H9 (cell line): ENCODE results near the gene LIPK. TPM values are rescaled to one million over a fixed set of nuclear protein-coding genes. Genes with fewer than 3 reads are reported as not detected.

Experiments used
- DNase-seq: peaks from one replicate; pipeline ENCODE4 v3.0.0-alpha.2; 2017
- H2AFZ ChIP-seq: one replicate; pipeline ENCODE4 v1.6.1; 2013; ENCODE audit warnings: mild to moderate bottlenecking, low read length, control low read depth, moderate library complexity
- H2AK5ac ChIP-seq: 2 replicates; pipeline ENCODE4 v1.6.1; 2013; ENCODE audit warnings: low read length, control low read depth, mixed read lengths; ENCODE audit not compliant: insufficient read length
- H2BK120ac ChIP-seq: one replicate; pipeline ENCODE4 v1.6.1; 2013; ENCODE audit warnings: low read depth, mild to moderate bottlenecking, low read length, control low read depth, inconsistent platforms; ENCODE audit not compliant: poor library complexity, severe bottlenecking
- H2BK12ac ChIP-seq: 2 replicates; pipeline ENCODE4 v1.6.1; 2013; ENCODE audit warnings: low read length, control low read depth, mixed read lengths, low read depth; ENCODE audit not compliant: insufficient read length
- H2BK15ac ChIP-seq: 2 replicates; pipeline ENCODE4 v1.6.1; 2013; ENCODE audit warnings: low read depth, low read length, control low read depth
- H2BK20ac ChIP-seq: one replicate; pipeline ENCODE4 v1.6.1; 2013; ENCODE audit warnings: low read depth, mild to moderate bottlenecking, low read length, control low read depth, inconsistent platforms; ENCODE audit not compliant: poor library complexity, severe bottlenecking
- H2BK5ac ChIP-seq: 2 replicates; pipeline ENCODE4 v1.6.1; 2013; ENCODE audit warnings: low read length, control low read depth, mixed read lengths; ENCODE audit not compliant: insufficient read length
- H3K14ac ChIP-seq: 2 replicates; pipeline ENCODE4 v1.6.1; 2013; ENCODE audit warnings: low read length, control low read depth; ENCODE audit not compliant: insufficient read depth
- H3K18ac ChIP-seq: 2 replicates; pipeline ENCODE4 v1.6.1; 2013; ENCODE audit warnings: low read depth, mild to moderate bottlenecking, mixed read lengths, low read length, control low read depth; ENCODE audit not compliant: insufficient read length
- H3K23ac ChIP-seq: 2 replicates; pipeline ENCODE4 v1.6.1; 2013; ENCODE audit warnings: low read length, control low read depth, mixed read lengths, low read depth; ENCODE audit not compliant: insufficient read length
- H3K23me2 ChIP-seq: 2 replicates; pipeline ENCODE4 v1.6.1; 2013; ENCODE audit warnings: low read depth, mild to moderate bottlenecking, mixed read lengths, low read length, control low read depth; ENCODE audit not compliant: insufficient read length, poor library complexity, severe bottlenecking
- H3K27ac ChIP-seq: 2 replicates; pipeline ENCODE4 v1.5.1; 2013; ENCODE audit warnings: low read length, control low read depth, mixed read lengths, low read depth; ENCODE audit not compliant: insufficient read length
- H3K27me3 ChIP-seq: 2 replicates; pipeline ENCODE4 v1.6.1; 2013; ENCODE audit warnings: low read length, control low read depth, inconsistent platforms; ENCODE audit not compliant: insufficient read depth
- H3K4ac ChIP-seq: 2 replicates; pipeline ENCODE4 v1.6.1; 2013; ENCODE audit warnings: low read depth, mild to moderate bottlenecking, control low read depth, inconsistent platforms, low read length, moderate library complexity
- H3K4me1 ChIP-seq: 2 replicates; pipeline ENCODE4 v1.6.1; 2013; ENCODE audit warnings: low read length, control low read depth, inconsistent platforms; ENCODE audit not compliant: insufficient read depth
- H3K4me2 ChIP-seq: 2 replicates; pipeline ENCODE4 v1.6.1; 2013; ENCODE audit warnings: low read length, control low read depth, mixed read lengths; ENCODE audit not compliant: insufficient read length, insufficient read depth
- H3K56ac ChIP-seq: 2 replicates; pipeline ENCODE4 v1.6.1; 2013; ENCODE audit warnings: low read depth, mild to moderate bottlenecking, mixed read lengths, low read length, control low read depth; ENCODE audit not compliant: insufficient read length
- H3K79me1 ChIP-seq: 2 replicates; pipeline ENCODE4 v1.6.1; 2013; ENCODE audit warnings: low read depth, mild to moderate bottlenecking, moderate library complexity, low read length, control low read depth, inconsistent platforms; ENCODE audit not compliant: insufficient read depth, poor library complexity, severe bottlenecking
- H3K79me2 ChIP-seq: 2 replicates; pipeline ENCODE4 v1.6.1; 2013; ENCODE audit warnings: low read length, control low read depth, inconsistent platforms; ENCODE audit not compliant: insufficient read depth
- H3K9ac ChIP-seq: 2 replicates; pipeline ENCODE4 v1.6.1; 2013; ENCODE audit warnings: low read length, control low read depth, mixed read lengths; ENCODE audit not compliant: insufficient read length; ENCODE audit errors: extremely low read depth
- H3K9me3 ChIP-seq: one replicate; pipeline ENCODE4 v1.6.1; 2013; ENCODE audit warnings: low read depth, low read length, inconsistent platforms; ENCODE audit not compliant: control insufficient read depth
- H3T11ph ChIP-seq: one replicate; pipeline ENCODE4 v1.6.1; 2013; ENCODE audit warnings: mild to moderate bottlenecking, low read length, control low read depth, inconsistent platforms
- H4K20me1 ChIP-seq: one replicate; pipeline ENCODE4 v1.6.1; 2013; ENCODE audit not compliant: control insufficient read depth, insufficient read length, insufficient read depth
- H4K5ac ChIP-seq: 2 replicates; pipeline ENCODE4 v1.6.1; 2013; ENCODE audit warnings: low read depth, mild to moderate bottlenecking, mixed read lengths, low read length, control low read depth; ENCODE audit not compliant: insufficient read length
- H4K8ac ChIP-seq: replicated peaks from 2 replicates; pipeline ENCODE4 v1.6.1; 2013; ENCODE audit warnings: low read length, control low read depth, mixed read lengths, low read depth; ENCODE audit not compliant: insufficient read length
- H4K91ac ChIP-seq: 2 replicates; pipeline ENCODE4 v1.6.1; 2013; ENCODE audit warnings: low read depth, mild to moderate bottlenecking, moderate library complexity, mixed read lengths, low read length, control low read depth; ENCODE audit not compliant: insufficient read length
- H3K27ac Mint-ChIP-seq, 3 experiments: 2 replicates in 2 of 3; 3 replicates in 1 of 3; pipeline ENCODE4 v1.8.0; 2020 to 2021; ENCODE audit warnings: mixed read lengths in 3 of 3, mild to moderate bottlenecking in 1 of 3, moderate library complexity in 1 of 3
- H3K27me3 Mint-ChIP-seq: 2 replicates; pipeline ENCODE4 v1.8.0; 2021; ENCODE audit warnings: low read depth, mild to moderate bottlenecking, moderate library complexity, mixed read lengths
- H3K36me3 Mint-ChIP-seq, 3 experiments: 2 replicates in 2 of 3; 3 replicates in 1 of 3; pipeline ENCODE4 v1.8.0; 2020 to 2021; ENCODE audit warnings: low read depth in 3 of 3, mixed read lengths in 3 of 3; ENCODE audit not compliant: insufficient read depth in 1 of 3
- H3K4me1 Mint-ChIP-seq, 2 experiments: 2 replicates each; pipeline ENCODE4 v1.8.0; 2020; ENCODE audit warnings: mixed read lengths in 2 of 2
- H3K4me3 Mint-ChIP-seq, 2 experiments: 2 replicates in 1 of 2; 3 replicates in 1 of 2; pipeline ENCODE4 v1.8.0; 2020 to 2021; ENCODE audit warnings: mild to moderate bottlenecking in 2 of 2, mixed read lengths in 2 of 2, moderate library complexity in 1 of 2
- H3K9me3 Mint-ChIP-seq, 2 experiments: 2 replicates in 1 of 2; 3 replicates in 1 of 2; pipeline ENCODE4 v1.8.0; 2020; ENCODE audit warnings: mild to moderate bottlenecking in 2 of 2, mixed read lengths in 2 of 2, moderate library complexity in 1 of 2
- CTCF ChIP-seq: fragments of 200-600 bp; sonication (generic); conservative IDR thresholded peaks from 3 replicates; pipeline ENCODE4 v1.8.0; 2021; ENCODE audit warnings: antibody characterized with exemption, mild to moderate bottlenecking
- WGBS: extraction: QIAGEN DNeasy Blood & Tissue Kit; methylation state at CpG from one replicate; pipeline ENCODE4 v1.1.7; 2013; ENCODE audit warnings: missing lambda C conversion rate, low lambda C conversion rate, mixed read lengths; ENCODE audit not compliant: insufficient read length; ENCODE audit errors: extremely low coverage; 5-methylcytosine and 5-hydroxymethylcytosine counted together
- long read RNA-seq: library from polyadenylated mRNA; unstranded; transcript quantifications from one replicate; pipeline ENCODE4 v2.0.0, GENCODE V29; 2020
- total RNA-seq: library from RNA; stranded (reverse); gene quantifications from 2 replicates; pipeline ENCODE4 v1.2.1, GENCODE V29; 2021

The LIPK gene, protein sequence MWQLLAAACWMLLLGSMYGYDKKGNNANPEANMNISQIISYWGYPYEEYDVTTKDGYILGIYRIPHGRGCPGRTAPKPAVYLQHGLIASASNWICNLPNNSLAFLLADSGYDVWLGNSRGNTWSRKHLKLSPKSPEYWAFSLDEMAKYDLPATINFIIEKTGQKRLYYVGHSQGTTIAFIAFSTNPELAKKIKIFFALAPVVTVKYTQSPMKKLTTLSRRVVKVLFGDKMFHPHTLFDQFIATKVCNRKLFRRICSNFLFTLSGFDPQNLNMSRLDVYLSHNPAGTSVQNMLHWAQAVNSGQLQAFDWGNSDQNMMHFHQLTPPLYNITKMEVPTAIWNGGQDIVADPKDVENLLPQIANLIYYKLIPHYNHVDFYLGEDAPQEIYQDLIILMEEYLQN
- not detected in 2 replicates for total RNA-seq
- long read RNA-seq, result 0 reads

GRCh38 chr10:88705958-88706357, at the start of gene LIPK:
Gene LIPK (plus strand): TSS chr10:88706249. CDS start chr10:88724544, 18,295 bp downstream.
- Histone ChIP-seq H3T11ph (no peak within 1 kb of the TSS), H3K56ac (no peak within 1 kb of the TSS), H3K9me3 (no peaks in the 10 kb centered on the region), H3K4ac (no peak within 1 kb of the TSS), H3K23ac (no peak within 1 kb of the TSS), H4K8ac (no peak within 1 kb of the TSS), H3K9ac (no peak within 1 kb of the TSS), H3K23me2 (no peaks in the 10 kb centered on the region), H4K5ac (no peak within 1 kb of the TSS), H2BK5ac (no peak within 1 kb of the TSS), H3K4me2 (no peak within 1 kb of the TSS), H2BK20ac (no peak within 1 kb of the TSS), H3K79me2 (no peaks in the 10 kb centered on the region), H3K27ac (no peak within 1 kb of the TSS), H2BK12ac (no peak within 1 kb of the TSS), H2BK15ac (no peak within 1 kb of the TSS), H2AK5ac (no peak within 1 kb of the TSS), H3K79me1 (no peaks in the 10 kb centered on the region), H3K27me3 (peaks cover 24% of the 10 kb centered on the region; the same call in 1 of the 2 replicates), H4K20me1 (no peaks in the 10 kb centered on the region), H3K4me1 (no peaks in the 10 kb centered on the region), H4K91ac (no peak within 1 kb of the TSS), H3K18ac (no peak within 1 kb of the TSS), H2AFZ (no peak within 1 kb of the TSS), H2BK120ac (no peak within 1 kb of the TSS), H3K14ac (no peak within 1 kb of the TSS)
- peaks cover 25 to 27% of the 10 kb centered on the region in 2 experiments for H3K4me1 Mint-ChIP-seq
- no CpG with 5 or more reads among the region's 1 CpG for WGBS
- H3K36me3 Mint-ChIP-seq, result no peaks in the 10 kb centered on the region
- H3K27me3 Mint-ChIP-seq, result peaks cover 74% of the 10 kb centered on the region
- no peak within 1 kb of the TSS for H3K27ac Mint-ChIP-seq
- no peak for TF ChIP-seq CTCF
- no peak for DNase-seq
- no peaks in the 10 kb centered on the region; a peak in 1 of 5 replicates for H3K9me3 Mint-ChIP-seq
- H3K4me3 Mint-ChIP-seq, result no peak within 1 kb of the TSS
